Thyroid gland (tissue), 4 donors: Measurements from ENCODE around the gene UBE2U.

Source experiments
- POLR2A ChIP-seq, 2 donors: fragments of 450-650 bp; IDR thresholded peaks; one replicate each; pipeline ENCODE4 v1.6.1; 2017; ENCODE audit warnings: antibody characterized with exemption in 2 of 2, mild to moderate bottlenecking in 2 of 2, moderate library complexity in 1 of 2
- TF ChIP-seq, protein P1 (sequence below), 6 experiments: fragments of 200-600 bp in 3 of 6; fragments of 450-650 bp in 3 of 6; sonication (generic) in 3 of 6; IDR thresholded peaks; one replicate each; pipeline ENCODE4 v1.5.1; 2016 to 2019; ENCODE audit warnings: antibody characterized with exemption in 6 of 6, mild to moderate bottlenecking in 2 of 6, inconsistent platforms in 1 of 6, moderate library complexity in 1 of 6

DNA sequence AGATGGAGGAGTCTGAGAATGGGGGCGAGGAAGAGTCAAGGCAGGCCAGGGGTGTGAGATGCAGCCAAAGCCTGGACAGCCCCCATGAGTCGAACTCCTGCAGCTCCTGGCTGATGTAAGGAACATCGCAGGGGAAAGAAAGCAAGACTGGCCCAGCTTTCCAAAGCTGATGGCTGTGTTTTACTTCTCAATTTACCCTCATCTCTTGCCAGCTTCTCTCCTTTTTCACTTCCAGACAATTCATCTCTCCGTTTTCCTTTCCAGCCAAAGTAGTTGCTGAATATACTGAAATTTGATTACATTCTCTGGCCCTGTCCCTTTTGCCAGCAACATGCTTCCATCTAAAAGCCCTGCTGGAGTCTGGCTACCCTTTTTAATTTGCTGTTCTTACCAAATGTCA, 40.0 kb upstream of the UBE2U start:
- TF ChIP-seq, protein P1, sequence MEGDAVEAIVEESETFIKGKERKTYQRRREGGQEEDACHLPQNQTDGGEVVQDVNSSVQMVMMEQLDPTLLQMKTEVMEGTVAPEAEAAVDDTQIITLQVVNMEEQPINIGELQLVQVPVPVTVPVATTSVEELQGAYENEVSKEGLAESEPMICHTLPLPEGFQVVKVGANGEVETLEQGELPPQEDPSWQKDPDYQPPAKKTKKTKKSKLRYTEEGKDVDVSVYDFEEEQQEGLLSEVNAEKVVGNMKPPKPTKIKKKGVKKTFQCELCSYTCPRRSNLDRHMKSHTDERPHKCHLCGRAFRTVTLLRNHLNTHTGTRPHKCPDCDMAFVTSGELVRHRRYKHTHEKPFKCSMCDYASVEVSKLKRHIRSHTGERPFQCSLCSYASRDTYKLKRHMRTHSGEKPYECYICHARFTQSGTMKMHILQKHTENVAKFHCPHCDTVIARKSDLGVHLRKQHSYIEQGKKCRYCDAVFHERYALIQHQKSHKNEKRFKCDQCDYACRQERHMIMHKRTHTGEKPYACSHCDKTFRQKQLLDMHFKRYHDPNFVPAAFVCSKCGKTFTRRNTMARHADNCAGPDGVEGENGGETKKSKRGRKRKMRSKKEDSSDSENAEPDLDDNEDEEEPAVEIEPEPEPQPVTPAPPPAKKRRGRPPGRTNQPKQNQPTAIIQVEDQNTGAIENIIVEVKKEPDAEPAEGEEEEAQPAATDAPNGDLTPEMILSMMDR (IDR thresholded peaks at IDR 0.05), result no peak
- TF ChIP-seq POLR2A (IDR thresholded peaks at IDR 0.05), result no peak
